ENCODE data around the gene USP13. TPM values are rescaled to one million over a fixed set of nuclear protein-coding genes. Genes with fewer than 3 reads are reported as not detected.

The USP13 gene
- total RNA-seq, 1 experiment from 2014 or later = 22.7 TPM

DNA sequence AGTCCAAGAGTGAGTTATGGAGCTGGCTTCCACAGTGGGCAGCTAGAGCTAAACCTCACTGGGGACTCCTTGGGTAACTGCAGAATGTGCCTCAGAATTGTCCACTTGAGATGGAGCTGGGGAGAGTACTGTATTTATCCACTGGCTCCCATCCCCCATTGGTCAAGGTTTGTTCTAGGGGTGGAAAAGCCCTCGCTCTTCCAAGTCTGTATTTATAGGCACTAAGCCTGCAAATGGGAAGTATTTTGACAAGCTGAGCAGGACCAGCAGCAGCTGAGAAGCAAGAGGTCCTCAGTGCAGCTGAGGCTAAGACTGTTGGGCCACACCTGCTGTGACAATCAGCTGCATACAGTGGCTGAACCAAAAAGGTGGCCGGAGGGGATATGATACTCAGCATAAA, 5.8 kb downstream of the USP13 start:
- BruUV-seq (replicated peaks) = no TSS peak
- Histone ChIP-seq H3K27ac (ENCODE audit: low read depth, low read length) (no peak overlapping the region), H4K20me1 (ENCODE audit: insufficient read depth) (no peaks in the 10 kb centered on the region), H3K9ac (ENCODE audit: low read length) (no peak overlapping the region), H3K4me2 (ENCODE audit: low read length) (no peak overlapping the region), H3K9me3 (ENCODE audit: control insufficient read depth in 1 of 2, insufficient read depth in 1 of 2, low read depth in 1 of 2, low read length in 2 of 2) (no peaks in the 10 kb centered on the region), H3K9me2 (ENCODE audit: insufficient read depth) (no peaks in the 10 kb centered on the region), H3K27me3 (ENCODE audit: insufficient read depth, low read length) (no peaks in the 10 kb centered on the region), H2AFZ (ENCODE audit: low read depth, low read length, poor library complexity, severe bottlenecking) (no peak overlapping the region), H3K36me3 (ENCODE audit: control insufficient read depth in 1 of 2, insufficient read depth in 2 of 2, low read length in 2 of 2) (no peaks in the 10 kb centered on the region), H3K4me1 (ENCODE audit: control insufficient read depth in 1 of 2, insufficient read depth in 2 of 2, low read length in 2 of 2) (peaks cover 0 to 10% of the 10 kb centered on the region in 2 experiments; a peak in 3 of 4 replicates), H3K4me3 (replicated peaks in 1 of 2; ENCODE audit: low read depth in 1 of 2, low read length in 2 of 2) (no peak overlapping the region), H3K79me2 (ENCODE audit: insufficient read depth, low read length) (peaks cover 98% of the 10 kb centered on the region)
- TF ChIP-seq POLR2AphosphoS5 (IDR thresholded peaks at IDR 0.05; ENCODE audit: low read depth, low read length) = no peak
- TF ChIP-seq SP1 (IDR thresholded peaks at IDR 0.05; ENCODE audit: low read depth) = no peak
- TF ChIP-seq POLR2A (IDR thresholded peaks at IDR 0.05; ENCODE audit: borderline replicate concordance, extremely low read depth, insufficient read depth, insufficient read length) = no peak
- TF ChIP-seq, protein P1, sequence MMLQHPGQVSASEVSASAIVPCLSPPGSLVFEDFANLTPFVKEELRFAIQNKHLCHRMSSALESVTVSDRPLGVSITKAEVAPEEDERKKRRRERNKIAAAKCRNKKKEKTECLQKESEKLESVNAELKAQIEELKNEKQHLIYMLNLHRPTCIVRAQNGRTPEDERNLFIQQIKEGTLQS (IDR thresholded peaks at IDR 0.05) = no peak
- TF ChIP-seq, protein P2, sequence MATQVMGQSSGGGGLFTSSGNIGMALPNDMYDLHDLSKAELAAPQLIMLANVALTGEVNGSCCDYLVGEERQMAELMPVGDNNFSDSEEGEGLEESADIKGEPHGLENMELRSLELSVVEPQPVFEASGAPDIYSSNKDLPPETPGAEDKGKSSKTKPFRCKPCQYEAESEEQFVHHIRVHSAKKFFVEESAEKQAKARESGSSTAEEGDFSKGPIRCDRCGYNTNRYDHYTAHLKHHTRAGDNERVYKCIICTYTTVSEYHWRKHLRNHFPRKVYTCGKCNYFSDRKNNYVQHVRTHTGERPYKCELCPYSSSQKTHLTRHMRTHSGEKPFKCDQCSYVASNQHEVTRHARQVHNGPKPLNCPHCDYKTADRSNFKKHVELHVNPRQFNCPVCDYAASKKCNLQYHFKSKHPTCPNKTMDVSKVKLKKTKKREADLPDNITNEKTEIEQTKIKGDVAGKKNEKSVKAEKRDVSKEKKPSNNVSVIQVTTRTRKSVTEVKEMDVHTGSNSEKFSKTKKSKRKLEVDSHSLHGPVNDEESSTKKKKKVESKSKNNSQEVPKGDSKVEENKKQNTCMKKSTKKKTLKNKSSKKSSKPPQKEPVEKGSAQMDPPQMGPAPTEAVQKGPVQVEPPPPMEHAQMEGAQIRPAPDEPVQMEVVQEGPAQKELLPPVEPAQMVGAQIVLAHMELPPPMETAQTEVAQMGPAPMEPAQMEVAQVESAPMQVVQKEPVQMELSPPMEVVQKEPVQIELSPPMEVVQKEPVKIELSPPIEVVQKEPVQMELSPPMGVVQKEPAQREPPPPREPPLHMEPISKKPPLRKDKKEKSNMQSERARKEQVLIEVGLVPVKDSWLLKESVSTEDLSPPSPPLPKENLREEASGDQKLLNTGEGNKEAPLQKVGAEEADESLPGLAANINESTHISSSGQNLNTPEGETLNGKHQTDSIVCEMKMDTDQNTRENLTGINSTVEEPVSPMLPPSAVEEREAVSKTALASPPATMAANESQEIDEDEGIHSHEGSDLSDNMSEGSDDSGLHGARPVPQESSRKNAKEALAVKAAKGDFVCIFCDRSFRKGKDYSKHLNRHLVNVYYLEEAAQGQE (IDR thresholded peaks at IDR 0.05; ENCODE audit: low read depth) = no peak
- no peak for TF ChIP-seq JUND (IDR thresholded peaks at IDR 0.05)
- TF ChIP-seq, protein P3, sequence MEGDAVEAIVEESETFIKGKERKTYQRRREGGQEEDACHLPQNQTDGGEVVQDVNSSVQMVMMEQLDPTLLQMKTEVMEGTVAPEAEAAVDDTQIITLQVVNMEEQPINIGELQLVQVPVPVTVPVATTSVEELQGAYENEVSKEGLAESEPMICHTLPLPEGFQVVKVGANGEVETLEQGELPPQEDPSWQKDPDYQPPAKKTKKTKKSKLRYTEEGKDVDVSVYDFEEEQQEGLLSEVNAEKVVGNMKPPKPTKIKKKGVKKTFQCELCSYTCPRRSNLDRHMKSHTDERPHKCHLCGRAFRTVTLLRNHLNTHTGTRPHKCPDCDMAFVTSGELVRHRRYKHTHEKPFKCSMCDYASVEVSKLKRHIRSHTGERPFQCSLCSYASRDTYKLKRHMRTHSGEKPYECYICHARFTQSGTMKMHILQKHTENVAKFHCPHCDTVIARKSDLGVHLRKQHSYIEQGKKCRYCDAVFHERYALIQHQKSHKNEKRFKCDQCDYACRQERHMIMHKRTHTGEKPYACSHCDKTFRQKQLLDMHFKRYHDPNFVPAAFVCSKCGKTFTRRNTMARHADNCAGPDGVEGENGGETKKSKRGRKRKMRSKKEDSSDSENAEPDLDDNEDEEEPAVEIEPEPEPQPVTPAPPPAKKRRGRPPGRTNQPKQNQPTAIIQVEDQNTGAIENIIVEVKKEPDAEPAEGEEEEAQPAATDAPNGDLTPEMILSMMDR (IDR thresholded peaks at IDR 0.05 in 2 of 3, conservative IDR thresholded peaks at IDR 0.05 in 1 of 3; ENCODE audit: borderline replicate concordance in 1 of 3, insufficient read depth in 1 of 3, low read depth in 2 of 3, low read length in 2 of 3) = no peak
- no peak for TF ChIP-seq RAD21 (IDR thresholded peaks at IDR 0.05; ENCODE audit: low read depth)
- TF ChIP-seq CBX3 (IDR thresholded peaks at IDR 0.05; ENCODE audit: low read depth) = no peak
- intact Hi-C loops (cut with micrococcal nuclease) = no loop called here
- ChIA-PET RAD21 (ENCODE audit: low non-redundant PET in 1 of 2, low total read pairs in 2 of 2, uncharacterized antibody in 2 of 2, unreplicated experiment in 2 of 2) (no interaction called here), POLR2A (interaction anchor here (1.1 kb wide), 1 partner anchor 9 kb away, joined by 4 read pairs; no protein-coding TSS in a partner anchor), CTCF (interaction anchor here (2.5 kb wide), 1 partner anchor 9 kb away, joined by 18 read pairs; no protein-coding TSS in a partner anchor)
- DNase-seq (ENCODE audit: low read depth, low spot score) (no peak), ATAC-seq (no peak)

Measured in HCT116 (cell line).